Fibroblast of pulmonary artery (primary cell): ENCODE results near the gene GMDS.

Experiments
- DNase-seq: peaks from one replicate; pipeline ENCODE4 v3.0.0-alpha.2; 2010; ENCODE audit warnings: low read depth
- H3K4me3 ChIP-seq: replicated peaks from 2 replicates; pipeline ENCODE4 v1.5.1; 2011; ENCODE audit warnings: low read depth, mild to moderate bottlenecking, control low read depth, low read length, moderate library complexity
- TF ChIP-seq, protein P1 (sequence below): IDR thresholded peaks from 2 replicates; pipeline ENCODE4 v1.5.1; 2011; ENCODE audit warnings: mild to moderate bottlenecking, control low read depth, low read length, inconsistent platforms; ENCODE audit errors: missing control alignments

The GMDS gene

DNA sequence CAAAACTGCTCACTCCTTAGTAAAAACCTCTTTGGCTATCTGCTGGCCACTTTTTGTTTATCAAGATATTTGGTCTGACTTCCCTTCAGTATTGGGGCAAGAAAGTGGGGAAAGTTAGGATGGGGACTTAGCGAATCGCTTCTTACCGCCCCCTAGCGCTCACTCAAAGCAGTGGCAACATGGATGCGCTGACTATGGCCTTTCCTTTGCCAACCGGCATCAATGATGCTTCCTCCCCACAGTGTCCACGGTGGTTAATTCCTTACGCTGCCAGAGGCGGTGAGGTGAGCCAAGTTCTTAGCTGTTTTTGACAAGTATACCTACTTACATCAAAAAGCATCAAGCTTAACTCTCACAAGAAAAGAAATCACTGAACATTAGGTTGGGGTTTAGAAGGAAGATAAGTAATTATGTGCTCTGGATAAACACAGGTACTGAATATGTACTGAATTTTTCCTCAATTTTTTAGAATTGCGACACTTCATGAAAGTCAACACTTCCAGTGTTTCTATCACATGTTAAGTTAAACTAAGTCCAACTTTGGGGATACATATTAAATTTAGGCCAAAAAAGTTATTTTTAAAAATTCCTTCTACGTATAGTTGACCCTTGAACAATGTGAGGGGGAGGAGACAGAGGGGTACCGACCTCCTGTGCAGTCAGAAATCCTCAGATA is 86.7 kb downstream of the GMDS start:
- TF ChIP-seq, protein P1, sequence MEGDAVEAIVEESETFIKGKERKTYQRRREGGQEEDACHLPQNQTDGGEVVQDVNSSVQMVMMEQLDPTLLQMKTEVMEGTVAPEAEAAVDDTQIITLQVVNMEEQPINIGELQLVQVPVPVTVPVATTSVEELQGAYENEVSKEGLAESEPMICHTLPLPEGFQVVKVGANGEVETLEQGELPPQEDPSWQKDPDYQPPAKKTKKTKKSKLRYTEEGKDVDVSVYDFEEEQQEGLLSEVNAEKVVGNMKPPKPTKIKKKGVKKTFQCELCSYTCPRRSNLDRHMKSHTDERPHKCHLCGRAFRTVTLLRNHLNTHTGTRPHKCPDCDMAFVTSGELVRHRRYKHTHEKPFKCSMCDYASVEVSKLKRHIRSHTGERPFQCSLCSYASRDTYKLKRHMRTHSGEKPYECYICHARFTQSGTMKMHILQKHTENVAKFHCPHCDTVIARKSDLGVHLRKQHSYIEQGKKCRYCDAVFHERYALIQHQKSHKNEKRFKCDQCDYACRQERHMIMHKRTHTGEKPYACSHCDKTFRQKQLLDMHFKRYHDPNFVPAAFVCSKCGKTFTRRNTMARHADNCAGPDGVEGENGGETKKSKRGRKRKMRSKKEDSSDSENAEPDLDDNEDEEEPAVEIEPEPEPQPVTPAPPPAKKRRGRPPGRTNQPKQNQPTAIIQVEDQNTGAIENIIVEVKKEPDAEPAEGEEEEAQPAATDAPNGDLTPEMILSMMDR, result peak; percentile 37
- H3K4me3 ChIP-seq, result no peak overlapping the region
- peak; percentile 48 for DNase-seq

DNA sequence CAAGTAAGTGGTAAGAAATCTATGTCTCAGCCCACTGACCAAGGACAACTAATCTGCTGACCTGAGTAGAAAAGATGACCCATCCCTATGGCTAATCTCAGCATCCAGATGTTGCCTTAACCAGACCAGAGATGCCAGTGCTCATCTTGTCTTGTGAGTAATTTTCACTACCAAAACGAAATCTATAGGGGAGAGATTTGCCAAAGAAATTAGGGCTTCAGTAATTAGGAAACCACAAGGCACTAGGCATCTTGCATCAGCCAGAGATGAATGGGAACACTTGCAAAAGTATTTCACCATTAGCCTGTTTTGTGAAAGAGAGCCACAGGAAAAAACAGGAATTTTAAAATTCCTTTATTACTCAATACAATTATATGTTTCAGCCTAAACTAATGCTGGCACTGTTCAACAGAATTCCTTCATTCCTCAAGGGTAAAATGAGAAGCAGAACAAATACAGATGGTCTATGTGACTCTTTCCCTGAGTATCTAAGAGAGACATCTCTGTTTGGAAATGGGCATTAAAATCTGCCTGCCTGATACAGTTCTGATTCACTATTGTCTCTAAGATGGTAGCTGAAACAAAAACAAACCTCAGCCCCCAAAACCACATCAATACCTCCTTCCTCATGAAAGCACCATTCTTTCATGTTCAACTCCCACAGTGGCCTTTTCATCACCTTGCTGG is 87.8 kb downstream of the GMDS start:
- TF ChIP-seq, protein P1, result no peak
- DNase-seq, result peak; percentile 88

DNA sequence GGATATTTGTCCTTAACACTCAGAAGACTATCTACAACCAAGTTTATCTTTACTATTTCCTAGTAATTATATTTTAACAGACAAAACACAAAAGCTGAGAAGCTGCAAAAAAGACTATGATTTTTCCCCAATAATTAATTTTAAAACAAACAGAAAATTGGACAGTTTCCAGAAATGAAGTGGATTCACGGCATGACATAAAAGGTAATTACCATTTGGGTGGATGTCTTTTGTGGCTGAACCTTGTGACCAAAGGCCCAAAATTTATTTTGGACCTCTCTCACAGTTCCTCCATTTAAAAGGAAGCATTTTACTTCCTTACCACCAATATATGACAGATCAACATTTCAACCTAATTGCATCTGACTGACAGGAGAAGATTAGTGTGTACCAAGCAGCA is 90.2 kb downstream of the GMDS start:
- TF ChIP-seq, protein P1, result no peak
- no peak for DNase-seq
- no peak overlapping the region for H3K4me3 ChIP-seq

More for the DNA sequence above, 87.8 kb downstream of the GMDS start:
- no peak overlapping the region for H3K4me3 ChIP-seq

DNA sequence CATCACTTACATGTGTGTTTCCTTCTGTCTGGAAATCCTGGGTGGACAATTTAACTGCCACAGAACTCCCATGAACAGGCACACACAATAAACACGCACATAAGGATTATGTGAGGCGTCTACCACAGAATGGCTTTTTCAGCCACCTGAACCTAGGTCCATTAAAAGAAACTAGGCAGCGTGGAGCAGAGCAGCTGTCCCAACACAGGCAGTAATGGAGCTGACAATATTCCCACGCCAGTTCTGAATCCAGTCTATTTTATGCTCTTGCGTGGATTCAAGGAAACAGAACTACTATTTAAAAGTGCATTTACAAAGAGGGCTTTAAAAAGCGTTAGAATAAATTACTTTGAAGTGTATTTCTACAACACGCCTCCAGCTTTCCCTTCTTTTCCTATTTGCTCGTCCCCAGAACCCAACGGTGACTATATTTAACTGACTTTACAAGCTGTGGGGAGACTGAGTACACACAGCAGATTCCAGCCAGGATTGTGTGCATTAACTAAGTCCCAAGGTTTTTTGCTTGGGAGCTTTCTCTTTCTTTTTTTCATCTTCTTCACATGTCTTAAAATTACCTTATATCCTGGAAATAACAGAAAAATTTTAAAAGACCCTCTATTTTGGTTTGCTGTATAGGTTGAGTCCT is 95.9 kb downstream of the GMDS start:
- no peak for DNase-seq
- H3K4me3 ChIP-seq, result no peak overlapping the region
- TF ChIP-seq, protein P1, result no peak

DNA sequence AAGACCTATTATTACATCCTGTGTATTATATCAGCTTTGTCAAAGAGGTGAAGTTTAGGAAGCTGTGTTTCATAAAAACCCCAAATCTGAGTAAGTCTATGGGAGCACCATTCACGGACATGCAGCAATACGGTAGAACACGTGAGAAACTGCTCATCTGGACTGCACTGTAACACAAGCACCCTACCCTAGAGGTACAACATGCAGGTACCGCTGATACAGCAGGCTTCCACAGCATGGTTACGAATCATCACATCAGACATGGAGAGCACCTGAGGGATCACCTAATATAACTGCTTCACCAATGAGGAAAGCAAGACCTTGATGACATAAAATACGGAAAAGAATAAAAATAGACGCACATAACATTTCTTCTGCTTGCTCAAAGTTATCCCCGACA is 96.7 kb downstream of the GMDS start:
- TF ChIP-seq, protein P1, result no peak
- no peak overlapping the region for H3K4me3 ChIP-seq
- DNase-seq, result no peak

DNA sequence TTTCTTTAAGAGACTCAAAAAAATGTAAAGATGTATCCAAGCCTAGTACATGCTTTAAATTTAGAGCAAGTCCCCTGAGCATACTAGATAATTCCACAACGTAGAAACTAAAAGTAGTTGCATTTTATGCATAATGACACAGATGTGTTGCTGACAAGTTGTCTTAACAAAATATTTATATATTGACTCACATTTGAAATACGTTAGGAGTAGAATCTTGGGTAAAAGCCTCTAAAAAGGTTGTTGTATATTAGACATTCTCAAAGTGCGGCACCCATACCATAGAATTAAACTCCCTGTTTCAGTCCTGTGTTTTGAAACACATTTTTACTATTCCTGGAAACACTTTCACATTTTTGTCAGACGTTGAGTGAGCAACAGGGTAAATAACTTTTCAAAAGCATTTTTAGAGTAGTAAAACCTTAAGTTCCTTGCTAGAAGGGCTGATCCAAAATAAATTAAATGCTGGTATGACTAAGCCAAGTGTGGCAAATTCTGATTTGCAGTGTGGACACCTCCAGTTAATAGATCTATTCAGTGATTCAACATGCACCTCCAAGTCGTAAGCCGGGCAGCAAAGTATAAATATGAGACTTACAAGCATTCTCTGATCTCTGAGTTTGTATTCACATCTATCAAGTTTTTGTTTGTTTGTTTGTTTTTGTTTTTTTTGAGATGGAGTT is 97.5 kb downstream of the GMDS start:
- TF ChIP-seq, protein P1, result no peak
- DNase-seq, result no peak
- no peak overlapping the region for H3K4me3 ChIP-seq
